HepG2 (cell line): ENCODE data around the gene CPLANE1. TPM values are rescaled to one million over a fixed set of nuclear protein-coding genes. Genes with fewer than 3 reads are reported as not detected.
A peak's percentile ranks its signal among the peaks of the same experiment; 100 is the strongest.

Experiments
- AFF4 ChIP-seq: sonication (generic); formaldehyde crosslinking; IDR thresholded peaks from 2 replicates; pipeline ENCODE4 v1.4.0; 2020; ENCODE audit warnings: missing genetic modification reagents
- CENPT ChIP-seq: sonication (generic); formaldehyde crosslinking; IDR thresholded peaks from 2 replicates; pipeline ENCODE4 v1.8.0; 2022; ENCODE audit warnings: low read depth, mild to moderate bottlenecking, moderate library complexity, missing genetic modification reagents
- GMEB1 ChIP-seq: sonication (generic); formaldehyde crosslinking; IDR thresholded peaks from 2 replicates; pipeline ENCODE4 v1.5.1; 2020; ENCODE audit warnings: missing genetic modification reagents, mild to moderate bottlenecking, borderline replicate concordance
- NKX3-1 ChIP-seq: sonication (generic); formaldehyde crosslinking; IDR thresholded peaks from 2 replicates; pipeline ENCODE4 v1.5.0; 2020; ENCODE audit warnings: missing genetic modification reagents
- RFX5 ChIP-seq: IDR thresholded peaks from 2 replicates; pipeline ENCODE4 v1.6.1; 2011; ENCODE audit warnings: low read depth, low read length, improper control_type of control experiment
- ZFP91 ChIP-seq: sonication (generic); formaldehyde crosslinking; IDR thresholded peaks from 2 replicates; pipeline ENCODE4 v1.9.0; 2022; ENCODE audit warnings: missing genetic modification reagents, mild to moderate bottlenecking, borderline replicate concordance
- ZNF326 ChIP-seq: sonication (generic); formaldehyde crosslinking; IDR thresholded peaks from 2 replicates; pipeline ENCODE4 v1.4.0; 2020; ENCODE audit warnings: missing genetic modification reagents, borderline replicate concordance
- polyA plus RNA-seq, 8 experiments: library from polyadenylated mRNA; depleted of rRNA in 3 of 8; stranded (reverse) in 7 of 8; unstranded in 1 of 8; fragments of >200 nt; fragmentation: Illumina TruSeq in 4 of 8; extraction: Trizol in 4 of 8; gene quantifications; 2 replicates each; pipeline versions ENCODE4 v1.2.1 to v1.2.3, GENCODE V29; 2011 to 2016; ENCODE audit warnings: low read depth in 4 of 8, missing spikeins in 1 of 8, mixed read lengths in 1 of 8; ENCODE audit not compliant: insufficient read depth in 1 of 8
- total RNA-seq, 5 experiments: library from RNA; depleted of rRNA; stranded (reverse); fragments of >200 nt; fragmentation: Illumina TruSeq; extraction: Trizol; gene quantifications; 2 replicates each; pipeline ENCODE4 v1.2.3, GENCODE V29; 2016; ENCODE audit warnings: low read depth in 1 of 5

The CPLANE1 gene
- total and polyA plus RNA-seq, 2 of the 13 experiments (the other 11 are each of a cell fraction or from before 2014, with no cell fraction given) = 6.3 to 9.9 TPM

- no peak for TF ChIP-seq AFF4 (CRISPR knock-in tag)
- TF ChIP-seq ZNF326 (CRISPR knock-in tag) = no peak
- peak; percentile 6; the same call in 1 of the 2 replicates for TF ChIP-seq ZFP91 (CRISPR knock-in tag)
- TF ChIP-seq RFX5 = no peak
- TF ChIP-seq NKX3-1 (CRISPR knock-in tag) = no peak
- no peak for TF ChIP-seq GMEB1 (CRISPR knock-in tag)
- TF ChIP-seq CENPT (CRISPR knock-in tag) = no peak
These were observed 614 bp upstream of the CPLANE1 start (continued) for GRCh38 chr5:37249815-37250164.
